NB4 (cell line): ENCODE measurements around the gene APEH.

Source experiments
- POLR2A ChIP-seq: IDR thresholded peaks from 2 replicates; pipeline ENCODE4 v1.6.1; 2011; ENCODE audit warnings: mild to moderate bottlenecking; ENCODE audit not compliant: insufficient read length; ENCODE audit errors: extremely low read depth
- TF ChIP-seq, protein P1 (sequence below): IDR thresholded peaks from 2 replicates; pipeline ENCODE4 v1.6.1; 2011; ENCODE audit warnings: low read depth, low read length

DNA sequence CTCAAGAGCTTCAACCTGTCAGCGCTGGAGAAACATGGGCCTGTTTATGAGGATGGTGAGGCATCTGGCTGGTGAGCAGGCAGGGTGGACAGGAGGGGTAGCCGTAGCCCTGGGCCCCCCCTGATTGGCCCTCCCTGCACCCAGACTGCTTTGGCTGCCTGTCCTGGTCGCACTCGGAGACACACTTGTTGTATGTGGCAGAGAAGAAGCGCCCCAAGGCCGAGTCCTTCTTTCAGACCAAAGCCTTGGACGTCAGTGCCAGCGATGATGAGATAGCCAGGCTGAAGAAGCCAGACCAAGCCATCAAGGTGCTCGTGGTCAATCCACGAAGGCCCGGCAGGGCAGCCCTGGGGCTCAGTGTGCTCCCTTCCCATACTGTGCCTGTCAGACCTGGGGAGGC, 1.8 kb downstream of the APEH start:
- no peak for TF ChIP-seq POLR2A
- TF ChIP-seq, protein P1, sequence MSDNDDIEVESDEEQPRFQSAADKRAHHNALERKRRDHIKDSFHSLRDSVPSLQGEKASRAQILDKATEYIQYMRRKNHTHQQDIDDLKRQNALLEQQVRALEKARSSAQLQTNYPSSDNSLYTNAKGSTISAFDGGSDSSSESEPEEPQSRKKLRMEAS: no peak
